NCI-H82 (cell line): Measurements from ENCODE around the gene HARS2.
A peak's percentile ranks its signal among the peaks of the same experiment; 100 is the strongest.
"Not testable (repeated sequence)": the region's sequence is repeated elsewhere in the genome, so short reads cannot be mapped to it uniquely, and the experiment has no call there.

ENCODE experiments used
- DNase-seq: peaks from one replicate; lab custom pipeline; 2025; lab: John Stamatoyannopoulos, UW

The HARS2 gene

GRCh38 chr5:140690941-140691924 is at the start of gene HARS2, which contains the start of gene HARS1:
TSS of gene HARS2 (plus strand) at chr5:140691455. CDS start at chr5:140691649, 194 bp downstream.
TSS of gene HARS1 (minus strand) at chr5:140691370. CDS start at chr5:140691304, 66 bp downstream.
- peak; percentile 93 for DNase-seq

GRCh38 chr5:140641716-140642115 is 49.5 kb upstream of the HARS2 start:
- DNase-seq, result no peak

GRCh38 chr5:140642718-140643117 is 48.5 kb upstream of the HARS2 start:
- DNase-seq, result no peak

- DNase-seq, result peak; percentile 49
Measured at GRCh38 chr5:140647042-140647419, 44.2 kb upstream of the HARS2 start.

- no peak for DNase-seq
Measured at GRCh38 chr5:140658870-140659269, 32.4 kb upstream of the HARS2 start.

GRCh38 chr5:140660371-140660770 is 30.9 kb upstream of the HARS2 start:
- DNase-seq, result not testable (repeated sequence)

GRCh38 chr5:140664030-140664358 is 27.3 kb upstream of the HARS2 start:
- DNase-seq, result no peak

GRCh38 chr5:140664359-140665119 is 26.7 kb upstream of the HARS2 start, which contains the start of gene WDR55:
TSS of gene WDR55 (plus strand) at chr5:140664904. CDS start at chr5:140664913, 9 bp downstream.
- DNase-seq, result peak; percentile 96

GRCh38 chr5:140671035-140671434 is 20.2 kb upstream of the HARS2 start:
- DNase-seq, result not testable (repeated sequence)

GRCh38 chr5:140671472-140672125 is 19.7 kb upstream of the HARS2 start:
- no peak for DNase-seq

GRCh38 chr5:140672455-140673186 is 18.6 kb upstream of the HARS2 start:
- no peak for DNase-seq

- no peak for DNase-seq
Measured at GRCh38 chr5:140673187-140673976, 17.9 kb upstream of the HARS2 start, which contains the start of gene DND1. TSS of gene DND1 (minus strand) at chr5:140673576. CDS start at chr5:140673542, 34 bp downstream.

- no peak for DNase-seq
Measured at GRCh38 chr5:140674211-140674610, 17.0 kb upstream of the HARS2 start.

GRCh38 chr5:140674629-140675028 is 16.6 kb upstream of the HARS2 start:
- DNase-seq, result no peak

- DNase-seq, result no peak
Measured at GRCh38 chr5:140677947-140678346, 13.3 kb upstream of the HARS2 start.

GRCh38 chr5:140678993-140679392 is 12.3 kb upstream of the HARS2 start:
- DNase-seq, result no peak

GRCh38 chr5:140690376-140690932 is 801 bp upstream of the HARS2 start:
- no peak for DNase-seq

- no peak for DNase-seq
Measured at GRCh38 chr5:140694276-140694675, 3.0 kb downstream of the HARS2 start.

GRCh38 chr5:140696891-140697492 is 5.7 kb downstream of the HARS2 start:
- no peak for DNase-seq
